SK-N-MC (cell line): ENCODE data around the gene ZNF107.

Experiments used
- EZH2 ChIP-seq: fragments of 200-600 bp; sonication (generic); IDR thresholded peaks from one replicate; pipeline ENCODE4 v1.6.1; 2017; ENCODE audit warnings: antibody characterized with exemption
- FOXP2 ChIP-seq: optimal IDR thresholded peaks from 2 replicates; pipeline ENCODE3; 2011; ENCODE audit warnings: mild to moderate bottlenecking, moderate library complexity; ENCODE audit not compliant: insufficient read depth; ENCODE audit errors: extremely low read length, control extremely low read depth
- POLR2AphosphoS5 ChIP-seq: IDR thresholded peaks from 2 replicates; pipeline ENCODE4 v1.6.1; 2012; ENCODE audit warnings: mild to moderate bottlenecking, low read depth, low read length, borderline replicate concordance

DNA sequence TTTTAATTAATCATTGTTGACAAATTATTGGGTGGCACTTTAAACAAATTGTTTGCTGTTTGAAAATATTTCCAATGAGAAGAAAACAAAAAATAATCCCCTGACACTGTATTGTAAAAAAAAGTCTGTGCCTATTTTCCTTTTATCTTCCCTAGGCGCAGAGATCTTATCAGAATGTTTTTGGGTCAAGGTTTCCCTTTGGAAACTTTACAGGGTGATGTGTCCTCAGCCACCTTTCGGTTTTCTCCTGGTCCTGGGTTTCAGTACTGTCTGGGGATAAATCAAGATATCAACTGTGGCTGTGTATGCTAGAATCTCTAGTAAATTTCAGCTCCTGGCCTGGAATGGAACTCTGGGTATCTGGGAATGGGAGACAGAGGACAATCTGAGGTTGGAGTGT lies 1.4 kb downstream of the ZNF107 start:
- TF ChIP-seq EZH2 (no peak), POLR2AphosphoS5 (no peak), FOXP2 (no peak)
